GM12878 (cell line): ENCODE results near the gene EIF4E2. TPM values are rescaled to one million over a fixed set of nuclear protein-coding genes. Genes with fewer than 3 reads are reported as not detected.

Source experiments
- ATAC-seq: fragments of 200-7000 bp; cut with Tn5 transposase; 3 replicates; pipeline ENCODE4 v1.9.1; 2020; ENCODE audit warnings: mild to moderate bottlenecking, moderate library complexity
- BruUV-seq: library from RNA; stranded (reverse); fragments of 400-500 nt; replicated peaks from 2 replicates; lab custom pipeline; 2021; lab: Mats Ljungman, UMichigan
- CTCF ChIA-PET: fragments of 300-600 bp; sonication (Branson Sonifier 250); formaldehyde crosslinking; extraction: SDS; loops from one replicate; lab custom pipeline; 2021; ENCODE audit warnings: inconsistent platforms; lab: Yijun Ruan, JAX
- POLR2A ChIA-PET: fragments of 350-600 bp; formaldehyde crosslinking; extraction: SDS; loops from one replicate; lab custom pipeline; 2021; ENCODE audit warnings: inconsistent platforms; lab: Charles Lee
- RAD21 ChIA-PET: fragments of 300-600 bp; sonication (Branson Sonifier 250); formaldehyde crosslinking; loops from one replicate; lab custom pipeline; 2023; ENCODE audit warnings: antibody characterized with exemption; ENCODE audit not compliant: unreplicated experiment; lab: Charles Lee
- SMC1A ChIA-PET: fragments of 300-600 bp; sonication (Branson Sonifier 250); formaldehyde crosslinking; loops from one replicate; lab custom pipeline; 2023; ENCODE audit not compliant: unreplicated experiment, uncharacterized antibody; lab: Charles Lee
- DNase-seq: peaks from one replicate; pipeline ENCODE4 v3.0.0-alpha.2; 2011; ENCODE audit warnings: low read depth, low spot score
- FAIRE-seq: peaks from 3 replicates; lab custom pipeline; 2011; peaks lifted over from hg19 to GRCh38; lab: Jason Lieb, UNC
- H2AFZ ChIP-seq: 2 replicates; pipeline ENCODE4 v1.6.0; 2011; ENCODE audit warnings: low read depth, low read length, control low read depth; ENCODE audit not compliant: control insufficient read depth
- H3K27ac ChIP-seq: 2 replicates; pipeline ENCODE4 v1.5.1; 2011; ENCODE audit warnings: control low read depth; ENCODE audit not compliant: control insufficient read depth, insufficient read depth
- H3K27me3 ChIP-seq, 2 experiments: replicated peaks in 1 of 2; 2 replicates each; pipeline versions ENCODE4 v1.6.0 to v1.6.1; 2011; ENCODE audit warnings: low read length in 1 of 2; ENCODE audit not compliant: control insufficient read depth in 2 of 2, insufficient read depth in 2 of 2
- H3K36me3 ChIP-seq, 2 experiments: 2 replicates each; pipeline ENCODE4 v1.5.1; 2011; ENCODE audit warnings: low read length in 1 of 2; ENCODE audit not compliant: control insufficient read depth in 2 of 2, insufficient read depth in 2 of 2
- H3K4me1 ChIP-seq: 2 replicates; pipeline ENCODE4 v1.6.1; 2011; ENCODE audit warnings: mild to moderate bottlenecking, low read length, moderate library complexity, mixed read lengths; ENCODE audit not compliant: control insufficient read depth, insufficient read depth
- H3K4me2 ChIP-seq: 2 replicates; pipeline ENCODE4 v1.6.0; 2011; ENCODE audit warnings: control low read depth; ENCODE audit not compliant: control insufficient read depth, insufficient read depth
- H3K4me3 ChIP-seq: fragments of 200-600 bp; sonication (generic); 2 replicates; pipeline ENCODE4 v1.5.1; 2016
- H3K79me2 ChIP-seq: 2 replicates; pipeline ENCODE4 v1.6.0; 2011; ENCODE audit warnings: low read length; ENCODE audit not compliant: control insufficient read depth, insufficient read depth
- H3K9ac ChIP-seq: 2 replicates; pipeline ENCODE4 v1.8.0; 2011; ENCODE audit warnings: low read length, control low read depth, mixed read lengths; ENCODE audit not compliant: control insufficient read depth, insufficient read depth
- H3K9me3 ChIP-seq: replicated peaks from 3 replicates; pipeline ENCODE4 v1.5.1; 2011; ENCODE audit warnings: mild to moderate bottlenecking, low read length; ENCODE audit not compliant: control insufficient read depth, insufficient read depth
- H4K20me1 ChIP-seq: 2 replicates; pipeline ENCODE4 v1.6.0; 2011; ENCODE audit not compliant: control insufficient read depth, insufficient read depth
- ATF2 ChIP-seq: IDR thresholded peaks from 2 replicates; pipeline ENCODE4 v1.6.1; 2012; ENCODE audit warnings: low read length, inconsistent platforms
- BHLHE40 ChIP-seq, 2 experiments: fragments of 450-650 bp in 1 of 2; IDR thresholded peaks; 2 replicates each; pipeline ENCODE4 v1.6.1; 2011 to 2017; ENCODE audit warnings: low read depth in 2 of 2, borderline replicate concordance in 1 of 2, improper control_type of control experiment in 1 of 2, low read length in 1 of 2, mild to moderate bottlenecking in 1 of 2
- CHD2 ChIP-seq: IDR thresholded peaks from 2 replicates; pipeline ENCODE4 v1.6.1; 2011; ENCODE audit warnings: low read depth, low read length, improper control_type of control experiment, borderline replicate concordance
- EED ChIP-seq: sonication (generic); IDR thresholded peaks from 2 replicates; pipeline ENCODE4 v1.6.1; 2016; ENCODE audit warnings: antibody characterized with exemption, low read depth
- EP300 ChIP-seq, 2 experiments: fragments of 150-350 bp in 1 of 2; IDR thresholded peaks; 2 replicates each; pipeline ENCODE4 v1.6.1; 2011 to 2012; ENCODE audit warnings: low read depth in 2 of 2, low read length in 2 of 2, borderline replicate concordance in 1 of 2, improper control_type of control experiment in 1 of 2, inconsistent platforms in 1 of 2; ENCODE audit not compliant: control insufficient read depth in 1 of 2
- ESRRA ChIP-seq: IDR thresholded peaks from 2 replicates; pipeline ENCODE4 v1.6.1; 2012; ENCODE audit warnings: mild to moderate bottlenecking, low read length, improper control_type of control experiment
- FOXM1 ChIP-seq: IDR thresholded peaks from 2 replicates; pipeline ENCODE4 v1.6.1; 2012; ENCODE audit warnings: low read depth, mild to moderate bottlenecking, inconsistent platforms, low read length, moderate library complexity
- HDGF ChIP-seq: fragments of 450-650 bp; IDR thresholded peaks from 2 replicates; pipeline ENCODE4 v1.6.1; 2016; ENCODE audit warnings: antibody characterized with exemption
- IRF4 ChIP-seq: IDR thresholded peaks from 2 replicates; pipeline ENCODE4 v1.6.1; 2011; ENCODE audit warnings: low read depth, low read length
- MEF2B ChIP-seq: fragments of 450-650 bp; IDR thresholded peaks from 2 replicates; pipeline ENCODE4 v1.6.1; 2018; ENCODE audit warnings: mild to moderate bottlenecking, moderate library complexity; ENCODE audit not compliant: partially characterized antibody, poor library complexity, severe bottlenecking
- NBN ChIP-seq: fragments of 450-650 bp; IDR thresholded peaks from 2 replicates; pipeline ENCODE4 v1.6.1; 2016
- RAD51 ChIP-seq: fragments of 450-650 bp; IDR thresholded peaks from 2 replicates; pipeline ENCODE4 v1.6.1; 2016; ENCODE audit warnings: moderate library complexity, mild to moderate bottlenecking, inconsistent platforms
- RBBP5 ChIP-seq: fragments of 200-600 bp; sonication (generic); conservative IDR thresholded peaks from 2 replicates; pipeline ENCODE4 v1.6.1; 2016
- SMC3 ChIP-seq: IDR thresholded peaks from 2 replicates; pipeline ENCODE4 v1.6.1; 2011; ENCODE audit warnings: low read length, improper control_type of control experiment, borderline replicate concordance
- SREBF1 ChIP-seq: IDR thresholded peaks from 2 replicates; pipeline ENCODE4 v1.6.1; 2012; ENCODE audit warnings: mild to moderate bottlenecking, low read length
- STAT3 ChIP-seq: IDR thresholded peaks from 2 replicates; pipeline ENCODE4 v1.6.1; 2011; ENCODE audit warnings: low read depth, low read length, improper control_type of control experiment
- ZNF217 ChIP-seq: fragments of 450-650 bp; IDR thresholded peaks from 2 replicates; pipeline ENCODE4 v1.6.1; 2017; ENCODE audit warnings: antibody characterized with exemption, mild to moderate bottlenecking
- ZSCAN29 ChIP-seq: fragments of 450-650 bp; IDR thresholded peaks from 2 replicates; pipeline ENCODE4 v1.6.1; 2017; ENCODE audit warnings: mild to moderate bottlenecking, moderate library complexity
- WGBS: methylation state at CpG from one replicate; pipeline ENCODE4 v1.1.6; 2016; ENCODE audit warnings: low lambda C conversion rate; ENCODE audit not compliant: insufficient replicate concordance, insufficient coverage; ENCODE audit errors: missing lambda C conversion rate; 5-methylcytosine and 5-hydroxymethylcytosine counted together
- in situ Hi-C: fragments of 300-500 bp; cut with MboI; formaldehyde crosslinking; loops from 9 replicates; pipeline ENCODE4 v1.14.3; 2018; ENCODE audit warnings: mixed read lengths
- intact Hi-C: fragments of 100-400 bp; cut with micrococcal nuclease; formaldehyde crosslinking; loops from one replicate; pipeline ENCODE4 v1.14.2; 2022; ENCODE audit not compliant: unreplicated experiment
- polyA plus RNA-seq, 11 experiments: library from polyadenylated mRNA; depleted of rRNA in 4 of 11; unstranded in 6 of 11; stranded (reverse) in 5 of 11; fragments of >200 nt; fragmentation: Nextera tagmentation in 4 of 11; fragmentation: Illumina TruSeq in 1 of 11; extraction: Ambion mirVana in 4 of 11; extraction: Trizol in 1 of 11; gene quantifications; 1 replicate in 1 of 11; 2 replicates in 10 of 11; pipeline versions ENCODE4 v1.2.1 to v1.2.3, GENCODE V29; 2011 to 2016; ENCODE audit warnings: inconsistent platforms in 2 of 11, missing spikeins in 2 of 11, low read depth in 1 of 11
- total RNA-seq, 4 experiments: library from RNA; depleted of rRNA in 3 of 4; stranded (reverse); fragments of >200 nt in 3 of 4; fragmentation: Illumina TruSeq in 1 of 4; extraction: Trizol in 1 of 4; gene quantifications; 2 replicates each; pipeline versions ENCODE4 v1.2.1 to v1.2.3, GENCODE V29; 2013 to 2021

The EIF4E2 gene
- total and polyA plus RNA-seq, 10 of the 15 experiments (the other 5 are each of a cell fraction or from before 2014, with no cell fraction given), result 56.1 to 158 (median 110) TPM

GRCh38 chr2:232511336-232511890 lies 39.1 kb upstream of the EIF4E2 start:
- no peak for FAIRE-seq
- 20% methylated on average over 11 of the region's 11 CpGs for WGBS
- in situ Hi-C loops, result no loop called here
- Histone ChIP-seq H2AFZ (no peak overlapping the region), H3K36me3 (no peaks in the 10 kb centered on the region), H3K27me3 (no peaks in the 10 kb centered on the region; a peak in 2 of 4 replicates), H3K79me2 (no peaks in the 10 kb centered on the region), H3K27ac (no peak overlapping the region), H3K4me2 (no peak overlapping the region), H3K4me3 (no peak overlapping the region), H3K4me1 (no peaks in the 10 kb centered on the region), H3K9me3 (no peaks in the 10 kb centered on the region), H3K9ac (no peak overlapping the region), H4K20me1 (no peaks in the 10 kb centered on the region)
- RAD21 ChIA-PET, result no interaction called here
- DNase-seq, result no peak
- CTCF ChIA-PET, result no interaction called here
- no TSS peak for BruUV-seq
- intact Hi-C loops, result no loop called here
- ATAC-seq, result no peak
- POLR2A ChIA-PET, result interaction anchor here (0.6 kb wide), 1 partner anchor 89 kb away, joined by 6 read pairs; no protein-coding TSS in a partner anchor
- SMC1A ChIA-PET, result interaction anchor here (1.3 kb wide), 1 partner anchor 48 kb away, joined by 3 read pairs; no protein-coding TSS in a partner anchor
- TF ChIP-seq SMC3, result no peak
- TF ChIP-seq ZSCAN29, result no peak
- no peak for TF ChIP-seq NBN
- no peak for TF ChIP-seq ZNF217
- TF ChIP-seq EED, result no peak
- TF ChIP-seq STAT3, result no peak
- no peak for TF ChIP-seq EP300 (IDR thresholded peaks at IDR 0.05; ENCODE audit: borderline replicate concordance in 1 of 2, control insufficient read depth in 1 of 2, low read depth in 2 of 2, low read length in 2 of 2)

- H3K4me1 ChIP-seq, result no peaks in the 10 kb centered on the region
- no peaks in the 10 kb centered on the region for H3K79me2 ChIP-seq
- H3K9me3 ChIP-seq, result no peaks in the 10 kb centered on the region
- no peak overlapping the region for H3K27ac ChIP-seq
- no peak overlapping the region for H3K4me3 ChIP-seq
- ATAC-seq (no peak), FAIRE-seq (no peak), DNase-seq (no peak)
- H3K4me2 ChIP-seq, result no peak overlapping the region
- no TSS peak for BruUV-seq
- TF ChIP-seq RBBP5, result no peak
- TF ChIP-seq IRF4, result no peak
- no peak for TF ChIP-seq CHD2
- TF ChIP-seq ESRRA, result no peak
- no peak for TF ChIP-seq BHLHE40 (IDR thresholded peaks at IDR 0.05; ENCODE audit: borderline replicate concordance in 1 of 2, low read depth in 2 of 2, low read length in 1 of 2)
- TF ChIP-seq EP300 (IDR thresholded peaks at IDR 0.05; ENCODE audit: borderline replicate concordance in 1 of 2, control insufficient read depth in 1 of 2, low read depth in 2 of 2, low read length in 2 of 2), result no peak
- no peak for TF ChIP-seq FOXM1
- no peak for TF ChIP-seq ATF2
- no peak for TF ChIP-seq SREBF1
- TF ChIP-seq RAD51, result no peak
- no peak for TF ChIP-seq HDGF
- TF ChIP-seq MEF2B, result no peak
- WGBS, result 68% methylated on average over 10 of the region's 10 CpGs
- POLR2A ChIA-PET, result no interaction called here
- intact Hi-C loops (no loop called here), in situ Hi-C loops (no loop called here)
- RAD21 ChIA-PET, result no interaction called here
- CTCF ChIA-PET, result no interaction called here
- H3K36me3 ChIP-seq, result no peaks in the 10 kb centered on the region
- SMC1A ChIA-PET, result no interaction called here
- no peaks in the 10 kb centered on the region for H4K20me1 ChIP-seq
- no peaks in the 10 kb centered on the region; a peak in 2 of 4 replicates for H3K27me3 ChIP-seq
- no peak overlapping the region for H2AFZ ChIP-seq
- H3K9ac ChIP-seq, result no peak overlapping the region
Measured at GRCh38 chr2:232512602-232513001, 37.9 kb upstream of the EIF4E2 start.
